GM21619 (cell line): Measurements from ENCODE around the gene LRMDA.
"Not testable (repeated sequence)": the region's sequence is repeated elsewhere in the genome, so short reads cannot be mapped to it uniquely, and the experiment has no call there.

Experiments
- ATAC-seq: cut with Tn5 transposase; IDR thresholded peaks from one replicate; pipeline ENCODE4 v1.9.1; 2021; ENCODE audit not compliant: unreplicated experiment

LRMDA gene

DNA sequence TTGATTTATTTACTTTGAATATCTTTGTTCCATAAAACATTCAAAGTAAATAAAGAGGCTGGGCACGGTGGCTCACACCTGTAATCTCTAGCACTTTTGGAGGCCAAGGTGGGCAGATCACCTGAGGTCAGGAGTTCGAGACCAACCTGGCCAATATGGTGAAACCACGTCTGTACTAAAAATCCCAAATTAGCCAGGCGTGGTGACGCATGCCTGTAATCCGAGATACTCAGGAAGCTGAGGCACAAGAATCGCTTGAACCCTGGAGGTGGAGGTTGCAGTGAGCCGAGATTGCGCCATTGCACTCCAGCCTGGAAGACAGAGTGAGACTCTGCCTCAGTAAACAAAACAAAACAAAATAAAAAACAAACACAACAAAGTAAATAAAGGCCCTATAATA is 1153.0 kb downstream of the LRMDA start:
- not testable (repeated sequence) for ATAC-seq
